NCI-H526 treated with DMSO at 0.1 percent for 48 hours (cell line): ENCODE data around the gene HOXC12.

ENCODE experiments used
- DNase-seq: peaks from one replicate; lab custom pipeline; 2025; lab: John Stamatoyannopoulos, UW

The HOXC12 gene

DNA sequence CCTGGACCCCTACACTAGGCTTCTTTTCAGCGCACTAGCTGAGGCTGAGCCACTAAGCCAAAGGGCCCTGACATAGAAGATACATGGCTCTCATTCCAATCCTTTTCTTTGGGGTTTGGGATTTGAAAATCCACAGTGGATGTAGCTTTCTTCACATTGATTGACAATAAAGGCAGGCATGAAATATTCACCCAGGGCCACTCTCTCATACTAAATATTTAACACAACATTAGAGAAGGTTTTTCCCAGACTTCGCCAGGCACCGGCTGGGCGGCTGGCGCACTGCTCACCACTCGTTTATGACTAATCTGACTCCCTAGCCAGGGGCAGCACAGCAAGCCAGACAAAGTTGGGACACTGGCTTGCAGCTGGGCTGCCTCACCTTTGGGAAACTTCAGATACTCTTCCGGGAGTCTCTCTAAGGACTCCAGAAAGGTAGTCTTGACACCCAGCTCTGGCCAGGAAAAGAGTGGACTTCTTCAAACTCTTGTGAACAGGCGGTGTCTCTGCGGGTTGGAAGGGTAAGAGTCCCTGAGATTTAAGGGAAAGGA lies 17.5 kb downstream of the HOXC12 start:
- DNase-seq: no peak

DNA sequence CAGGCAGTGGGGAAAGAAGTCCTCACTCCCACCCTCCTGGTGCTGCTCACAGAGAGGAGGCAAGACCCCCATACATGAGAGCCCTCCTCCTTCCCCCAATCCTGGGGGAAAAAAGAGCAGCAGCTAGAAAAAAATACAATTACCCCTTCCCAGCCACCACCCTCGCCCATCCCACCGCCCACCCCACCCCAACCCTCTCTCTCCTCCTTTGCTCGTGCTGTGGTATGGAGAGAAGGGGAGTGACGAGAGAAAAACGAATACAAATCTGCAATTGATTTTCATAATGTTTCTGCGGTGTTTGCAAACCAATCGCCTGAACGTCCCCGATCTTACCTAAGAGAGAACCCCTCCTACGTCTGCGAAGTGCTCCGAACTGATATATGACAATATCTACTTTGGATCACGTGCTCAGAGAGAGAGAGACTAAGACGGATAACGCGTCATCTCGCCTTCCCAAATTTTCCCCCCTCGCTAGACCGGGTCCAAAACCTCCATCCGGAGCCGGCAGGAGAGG lies 18.1 kb downstream of the HOXC12 start, which contains the start of gene HOXC11:
HOXC11 (plus strand) TSS at position 405 of the 514 bp plus-strand sequence. CDS start 116 bp downstream, outside the sequence.
- DNase-seq: no peak

DNA sequence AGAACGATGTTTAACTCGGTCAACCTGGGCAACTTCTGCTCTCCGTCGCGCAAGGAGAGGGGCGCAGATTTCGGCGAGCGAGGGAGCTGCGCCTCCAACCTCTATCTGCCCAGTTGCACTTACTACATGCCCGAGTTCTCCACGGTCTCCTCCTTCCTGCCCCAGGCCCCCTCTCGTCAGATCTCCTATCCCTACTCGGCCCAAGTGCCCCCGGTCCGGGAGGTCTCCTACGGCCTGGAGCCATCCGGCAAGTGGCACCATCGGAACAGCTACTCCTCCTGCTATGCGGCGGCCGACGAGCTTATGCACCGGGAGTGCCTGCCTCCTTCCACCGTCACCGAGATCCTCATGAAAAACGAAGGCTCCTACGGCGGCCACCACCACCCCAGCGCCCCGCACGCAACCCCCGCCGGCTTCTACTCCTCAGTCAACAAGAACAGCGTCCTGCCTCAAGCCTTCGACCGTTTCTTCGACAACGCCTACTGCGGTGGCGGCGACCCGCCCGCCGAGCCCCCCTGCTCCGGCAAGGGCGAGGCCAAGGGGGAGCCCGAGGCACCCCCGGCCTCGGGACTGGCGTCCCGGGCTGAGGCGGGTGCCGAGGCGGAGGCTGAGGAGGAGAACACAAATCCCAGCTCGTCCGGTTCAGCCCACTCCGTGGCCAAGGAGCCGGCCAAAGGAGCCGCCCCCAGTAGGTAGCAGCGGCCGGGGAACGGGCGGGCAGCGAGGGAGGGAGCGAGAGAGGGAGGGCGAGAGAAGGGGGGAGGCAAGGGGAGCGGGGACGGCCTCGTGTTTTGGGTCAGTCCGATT lies 18.7 kb downstream of the HOXC12 start:
- DNase-seq: no peak

DNA sequence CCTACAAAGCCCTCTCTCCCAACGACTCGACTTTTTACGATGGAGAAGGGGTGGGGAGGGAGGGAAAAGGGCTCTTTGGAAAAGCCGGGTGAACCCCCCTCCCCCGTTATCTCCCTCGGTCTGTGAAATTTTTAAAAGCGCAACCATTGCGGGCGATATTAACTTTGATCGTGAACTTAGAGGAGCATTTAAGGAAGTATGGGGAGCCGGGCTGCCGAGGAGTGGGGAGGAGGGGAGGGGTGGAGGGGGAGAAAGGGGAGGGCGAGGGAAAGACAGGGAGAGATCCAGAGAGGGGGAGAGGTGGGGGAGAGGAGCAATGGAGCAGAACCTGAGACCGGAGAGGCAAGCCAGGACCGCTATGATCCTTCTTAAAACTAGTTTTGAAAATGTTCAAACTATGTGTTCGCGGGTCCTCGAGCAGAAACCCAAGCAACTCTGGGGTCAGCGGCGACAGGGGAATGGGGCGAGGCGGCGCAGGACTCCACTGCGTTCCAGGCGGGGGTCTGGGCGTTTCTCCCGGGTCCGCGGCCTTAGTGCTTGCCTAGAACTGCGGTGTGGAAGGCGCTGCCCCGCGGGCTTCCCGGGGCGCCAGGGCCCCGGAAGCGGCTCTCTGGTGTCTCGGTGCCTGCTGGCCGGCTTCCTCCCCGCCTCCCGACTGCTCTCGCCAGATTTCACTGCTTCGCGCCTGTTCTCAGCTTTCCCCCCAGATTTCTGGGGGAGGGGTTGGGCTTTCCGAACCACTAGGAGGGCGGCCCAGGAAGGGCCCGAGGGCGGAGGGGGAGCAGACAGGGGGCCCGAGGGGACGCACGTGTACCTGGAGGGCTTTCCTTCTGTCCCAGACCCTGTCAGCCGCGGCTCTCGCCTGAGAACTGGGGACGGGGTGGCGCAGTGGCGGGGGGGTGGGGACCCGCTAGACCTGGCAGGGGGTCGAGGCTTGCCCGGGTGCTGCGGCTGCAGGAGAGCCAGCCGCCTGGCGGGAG lies 19.7 kb downstream of the HOXC12 start, which contains the start of gene HOTAIR:
HOTAIR (minus strand) TSS at position 871 of the 980 bp plus-strand sequence.
- no peak for DNase-seq

DNA sequence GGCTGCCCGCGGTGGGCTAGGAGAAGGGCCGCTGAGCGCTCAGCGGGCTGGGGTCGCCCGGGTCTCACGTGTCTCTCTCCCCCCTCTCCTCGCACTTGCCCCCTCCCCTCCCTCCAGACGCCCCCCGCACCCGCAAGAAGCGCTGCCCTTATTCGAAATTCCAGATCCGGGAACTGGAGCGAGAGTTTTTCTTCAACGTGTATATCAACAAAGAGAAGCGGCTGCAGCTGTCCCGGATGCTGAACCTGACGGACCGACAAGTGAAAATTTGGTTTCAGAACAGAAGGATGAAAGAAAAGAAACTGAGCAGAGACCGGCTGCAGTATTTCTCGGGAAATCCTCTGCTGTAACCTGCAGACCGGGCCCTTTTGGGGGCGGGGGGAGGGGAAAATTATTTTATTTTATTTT lies 20.4 kb downstream of the HOXC12 start:
- no peak for DNase-seq

DNA sequence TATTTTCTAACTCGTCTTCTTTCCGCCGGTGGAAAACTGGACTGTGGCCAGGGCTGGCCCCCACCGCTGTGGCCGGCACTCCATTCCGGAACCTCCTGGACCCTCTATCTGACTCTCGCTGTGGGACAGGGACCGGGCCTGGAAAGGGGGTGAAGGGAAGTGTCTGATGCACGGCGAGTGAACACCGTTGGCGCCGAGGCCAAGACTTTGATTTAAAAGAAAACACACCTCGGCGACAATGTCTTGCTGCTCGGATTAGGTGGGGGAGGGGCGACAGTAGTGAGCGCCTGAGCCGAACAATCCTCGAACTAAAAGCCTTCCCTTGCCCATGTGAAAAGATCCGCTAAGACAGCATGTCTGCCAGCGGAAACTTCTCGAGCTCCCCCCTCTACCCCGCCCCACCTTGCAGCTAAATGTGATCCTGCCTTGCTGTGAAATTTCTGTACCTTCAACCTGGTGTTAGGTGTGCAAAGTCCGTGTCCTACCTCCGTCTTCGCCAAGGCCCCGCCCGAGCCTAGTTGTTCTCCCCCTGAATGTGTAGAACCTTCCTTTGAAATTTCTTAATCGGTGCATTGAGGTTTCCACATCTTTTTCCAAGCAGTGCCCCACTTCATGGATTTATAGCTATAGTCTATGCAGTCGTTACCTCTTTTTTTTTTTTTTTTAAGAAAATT lies 20.9 kb downstream of the HOXC12 start:
- no peak for DNase-seq

DNA sequence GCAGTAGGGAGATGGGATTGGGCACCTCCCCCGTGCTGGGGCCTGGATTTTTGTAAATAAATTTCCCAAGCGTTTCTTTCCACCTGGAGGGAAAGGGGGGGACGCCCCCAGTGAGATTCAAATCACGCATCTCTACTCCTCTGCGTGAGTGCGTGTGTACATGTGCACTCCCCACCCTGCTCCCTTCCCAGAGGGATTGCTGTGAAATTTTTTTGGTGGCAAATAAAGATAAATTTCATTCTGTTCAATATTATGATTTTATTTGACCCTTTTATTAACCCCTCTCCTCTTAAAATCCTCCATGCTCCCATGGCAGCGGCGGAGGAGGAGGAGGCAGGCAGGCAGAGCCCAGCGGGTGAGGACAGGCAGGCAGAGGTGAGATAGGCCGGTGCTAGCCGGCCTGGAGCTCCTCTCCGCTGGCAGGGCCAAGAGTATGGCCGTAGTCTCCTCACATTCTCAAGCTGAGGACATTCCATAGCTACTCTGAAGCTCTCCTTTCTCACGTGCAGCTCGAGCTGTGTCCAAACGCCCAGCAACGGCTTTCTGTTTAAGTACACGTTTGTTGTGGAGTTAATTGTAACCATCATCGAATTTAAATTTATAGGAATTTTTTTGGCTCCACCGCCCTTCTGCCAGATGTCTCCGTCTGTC lies 21.6 kb downstream of the HOXC12 start:
- DNase-seq: no peak

DNA sequence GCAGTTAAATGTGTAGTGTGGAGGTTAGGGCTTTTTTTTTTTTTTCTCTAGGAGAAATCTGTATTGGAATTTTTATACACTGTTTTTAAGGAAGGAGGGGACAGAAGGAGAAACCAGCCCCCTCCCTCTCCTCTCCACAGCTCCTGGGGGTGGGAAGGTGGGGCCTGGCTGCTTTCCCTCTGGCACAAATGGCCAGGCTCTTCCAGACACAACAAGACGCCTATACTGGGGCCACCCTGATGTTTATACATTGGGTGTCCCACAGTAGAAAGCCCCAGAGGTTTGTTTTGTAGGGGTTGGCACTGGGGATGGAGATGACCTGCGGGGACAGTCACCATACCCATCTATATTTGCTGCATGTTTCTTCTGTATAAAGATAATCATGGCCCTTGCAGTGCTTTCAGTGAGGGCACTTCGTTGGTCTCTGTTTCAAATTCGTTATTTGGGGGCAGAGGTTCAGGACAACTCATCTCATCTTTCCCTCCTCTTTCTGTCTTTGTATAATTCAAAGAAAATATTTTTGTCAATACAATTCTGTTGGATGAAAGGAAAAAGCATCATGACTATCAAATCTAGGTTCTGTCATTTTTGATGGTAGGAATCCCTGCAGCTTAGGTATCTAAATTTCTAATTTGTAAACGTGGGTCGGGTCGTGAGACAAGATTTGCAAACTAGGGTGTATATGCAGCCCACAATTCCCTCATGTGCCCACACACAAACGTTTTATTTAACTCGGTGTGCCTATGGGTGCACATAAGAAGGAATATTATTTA lies 22.3 kb downstream of the HOXC12 start:
- DNase-seq: no peak

DNA sequence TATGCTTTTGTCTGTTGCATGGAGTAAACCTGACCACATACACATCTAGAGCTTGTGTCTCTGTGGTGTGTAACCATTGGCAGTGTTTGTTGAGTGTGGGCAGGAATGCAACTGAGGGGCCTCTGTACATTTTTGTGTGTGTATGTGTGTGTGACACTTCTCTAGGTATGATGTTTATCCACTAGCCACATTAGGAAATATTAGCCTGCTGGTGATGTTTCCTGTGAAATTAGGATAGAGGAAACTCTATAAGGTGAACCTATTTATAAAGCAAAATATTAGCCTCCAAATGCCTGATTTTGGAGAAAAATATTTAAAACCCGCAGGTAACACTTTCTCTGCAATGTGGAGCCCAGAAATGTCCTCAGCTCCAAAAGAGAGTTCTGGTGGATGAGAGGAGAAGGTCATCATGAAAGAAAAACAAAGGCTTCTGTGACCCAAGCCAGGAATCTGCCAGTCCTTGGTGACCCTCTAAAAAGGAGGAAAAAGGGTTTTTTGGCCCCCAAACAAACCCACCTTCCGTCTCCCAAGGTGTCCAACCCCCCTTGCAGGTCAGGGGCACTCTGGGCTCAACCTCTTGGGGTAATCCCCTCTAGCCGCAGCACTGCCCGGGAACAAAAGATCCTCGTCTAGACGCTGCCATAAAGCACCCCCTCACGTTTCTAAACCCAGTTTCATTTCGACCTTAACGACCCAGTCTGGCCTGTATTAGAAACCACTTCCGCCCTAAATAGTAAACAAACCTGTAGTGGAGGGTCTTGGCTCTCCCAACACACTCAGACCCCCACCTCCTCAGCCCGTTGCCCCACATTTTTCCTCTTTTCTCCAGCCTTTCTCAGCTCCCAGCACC lies 23.1 kb downstream of the HOXC12 start:
- no peak for DNase-seq

DNA sequence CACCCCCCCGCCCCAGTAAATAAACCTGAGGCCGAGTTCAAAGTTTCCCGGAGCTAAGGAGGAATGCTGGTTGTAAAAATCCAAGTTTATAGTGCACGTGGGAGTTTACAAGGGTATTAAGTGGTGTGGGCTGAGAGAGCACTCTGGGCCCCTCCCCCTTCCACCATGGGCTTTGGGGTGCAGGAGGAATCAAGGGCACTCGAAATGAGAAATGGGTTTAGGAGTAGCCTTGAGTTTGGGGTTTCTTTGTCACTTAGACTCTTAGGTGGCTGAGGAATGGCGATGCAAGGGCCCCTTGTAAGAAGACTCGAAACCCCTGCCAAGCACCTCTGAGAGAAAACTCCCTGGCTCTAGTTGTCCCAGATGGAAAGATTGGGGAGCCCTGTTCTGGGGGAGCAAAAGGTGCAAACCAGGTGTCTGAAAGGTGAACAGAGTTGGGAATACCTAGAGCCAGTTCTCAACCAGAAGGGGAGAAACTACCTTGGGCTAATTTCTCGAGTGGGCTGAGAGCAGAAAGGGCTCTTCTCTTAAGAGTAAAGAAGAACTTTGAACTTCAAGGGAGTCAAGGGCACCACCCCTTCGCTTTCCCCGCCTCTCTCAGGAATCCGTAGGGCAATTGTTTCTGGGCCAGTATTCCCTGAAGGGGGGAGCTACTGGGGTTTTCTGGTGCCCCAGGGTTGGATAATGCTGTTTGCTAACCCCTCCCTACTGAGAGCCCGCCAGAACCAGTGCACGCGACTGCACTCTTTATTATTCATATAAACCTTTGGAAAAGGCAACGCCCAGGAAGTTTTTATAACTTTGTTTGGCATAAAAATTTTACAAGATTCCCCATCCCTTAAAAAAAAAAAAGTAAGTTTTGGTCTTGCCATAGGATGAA lies 24.0 kb downstream of the HOXC12 start:
- DNase-seq: no peak

DNA sequence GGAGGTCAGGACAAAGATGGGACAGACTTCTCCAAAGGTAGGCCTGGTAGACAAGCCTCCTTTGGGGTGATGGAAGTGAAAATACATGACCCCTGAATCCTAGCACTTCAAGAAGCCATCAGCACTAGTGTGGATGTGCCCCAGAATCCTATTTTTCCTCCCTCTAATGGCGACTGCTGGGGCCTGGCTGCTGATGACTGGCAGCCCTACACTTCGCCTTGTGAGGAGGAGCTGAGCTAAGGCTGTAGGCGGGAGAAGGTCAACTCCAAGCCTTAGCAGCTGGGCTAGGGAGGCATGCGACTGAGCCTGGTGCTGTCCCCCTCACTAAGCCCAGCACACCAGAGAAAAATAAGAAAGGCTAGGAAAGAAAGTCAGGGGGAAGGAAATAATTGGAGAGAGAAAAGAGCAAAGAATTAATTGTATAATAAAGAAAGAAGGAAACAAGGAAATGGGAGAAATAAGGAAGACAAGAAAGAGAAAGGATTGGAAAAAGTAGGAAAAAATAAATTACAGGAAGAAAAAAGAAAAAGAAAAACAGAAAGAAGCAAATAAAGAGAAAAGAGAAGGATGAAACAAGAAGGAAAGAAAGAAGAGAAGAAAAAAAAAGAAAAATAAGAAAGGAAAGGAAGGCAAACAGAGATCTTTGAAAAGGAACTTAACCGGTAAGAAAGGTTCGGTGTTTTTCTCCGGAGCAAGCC lies 25.6 kb downstream of the HOXC12 start:
- DNase-seq: no peak

DNA sequence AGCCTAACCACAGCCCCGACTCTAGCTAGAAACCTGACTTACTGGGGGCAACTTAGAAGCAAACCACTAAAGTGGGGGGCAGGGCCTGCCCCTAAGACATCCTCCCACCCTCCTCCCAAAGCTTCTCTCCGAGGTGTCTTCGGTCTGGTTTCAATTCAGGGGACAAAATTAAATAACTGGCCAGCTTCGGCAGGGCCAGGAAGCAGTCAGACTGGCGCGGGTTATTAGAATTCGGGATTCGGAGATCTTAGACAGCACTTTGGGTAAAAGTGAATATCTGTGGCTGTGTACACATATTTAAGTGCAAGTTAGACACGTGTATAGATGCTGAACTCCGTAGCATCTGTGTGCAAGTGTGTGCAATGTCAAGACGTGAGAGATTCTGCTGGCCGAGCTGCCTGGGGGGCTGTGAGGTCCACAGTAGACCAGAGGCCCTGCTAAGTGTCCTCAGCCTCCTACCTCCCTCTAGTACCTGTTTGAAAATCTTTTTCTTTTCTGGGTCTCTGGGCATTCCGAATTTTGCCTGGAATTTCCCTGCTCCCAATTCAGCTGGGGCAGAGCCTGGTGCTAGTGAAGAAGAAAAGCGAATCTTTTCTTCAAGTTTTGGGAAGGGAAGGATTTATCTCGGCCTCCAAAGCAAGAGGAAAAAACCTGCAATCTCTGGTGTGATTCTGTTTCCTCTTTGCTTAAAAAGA lies 26.2 kb downstream of the HOXC12 start:
- DNase-seq: no peak

DNA sequence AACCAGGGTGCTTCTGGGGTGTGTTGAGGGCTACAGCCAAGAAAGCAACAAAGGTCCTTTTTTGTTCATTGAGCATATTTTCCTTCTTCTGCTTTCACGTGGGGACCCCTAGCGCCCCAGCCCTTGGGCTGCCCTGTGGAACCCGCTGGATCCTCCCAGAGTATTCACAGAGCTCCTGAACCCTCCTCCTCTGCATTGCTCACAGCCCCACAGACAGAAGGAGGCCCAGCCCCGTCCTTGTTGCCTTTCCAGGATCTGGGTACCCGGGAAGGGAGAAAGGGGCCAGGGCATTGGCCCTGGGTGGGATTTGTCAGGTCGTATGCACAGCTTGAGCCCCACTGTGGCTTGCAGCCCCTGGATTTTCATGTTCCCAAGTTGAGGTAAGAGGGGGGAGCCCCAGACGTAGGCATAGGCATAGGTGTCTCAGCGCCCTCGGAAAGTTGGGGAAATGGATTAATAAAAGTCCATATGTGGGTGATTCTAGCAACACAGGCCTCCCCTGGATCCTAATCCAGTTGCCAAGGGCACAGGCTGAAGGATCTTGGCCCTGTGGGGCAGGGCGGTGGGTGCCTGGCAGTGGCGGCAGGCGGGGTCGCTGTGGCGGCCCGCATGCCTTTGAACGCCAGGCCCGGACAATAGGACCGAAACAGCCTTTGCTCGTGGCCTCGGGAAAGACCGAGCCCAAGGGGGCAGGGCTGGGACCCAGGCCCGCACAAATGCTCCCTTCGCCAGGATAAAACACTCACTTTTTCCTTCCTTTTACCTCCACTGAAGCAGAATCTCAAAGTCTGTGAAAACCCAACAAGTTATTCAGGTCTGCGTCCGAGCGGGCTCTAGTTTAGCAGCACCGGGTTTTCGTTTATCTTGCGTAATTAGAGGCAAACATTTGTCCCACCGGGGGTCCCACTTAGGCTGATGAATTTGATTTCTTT lies 27.2 kb downstream of the HOXC12 start:
- DNase-seq: no peak

DNA sequence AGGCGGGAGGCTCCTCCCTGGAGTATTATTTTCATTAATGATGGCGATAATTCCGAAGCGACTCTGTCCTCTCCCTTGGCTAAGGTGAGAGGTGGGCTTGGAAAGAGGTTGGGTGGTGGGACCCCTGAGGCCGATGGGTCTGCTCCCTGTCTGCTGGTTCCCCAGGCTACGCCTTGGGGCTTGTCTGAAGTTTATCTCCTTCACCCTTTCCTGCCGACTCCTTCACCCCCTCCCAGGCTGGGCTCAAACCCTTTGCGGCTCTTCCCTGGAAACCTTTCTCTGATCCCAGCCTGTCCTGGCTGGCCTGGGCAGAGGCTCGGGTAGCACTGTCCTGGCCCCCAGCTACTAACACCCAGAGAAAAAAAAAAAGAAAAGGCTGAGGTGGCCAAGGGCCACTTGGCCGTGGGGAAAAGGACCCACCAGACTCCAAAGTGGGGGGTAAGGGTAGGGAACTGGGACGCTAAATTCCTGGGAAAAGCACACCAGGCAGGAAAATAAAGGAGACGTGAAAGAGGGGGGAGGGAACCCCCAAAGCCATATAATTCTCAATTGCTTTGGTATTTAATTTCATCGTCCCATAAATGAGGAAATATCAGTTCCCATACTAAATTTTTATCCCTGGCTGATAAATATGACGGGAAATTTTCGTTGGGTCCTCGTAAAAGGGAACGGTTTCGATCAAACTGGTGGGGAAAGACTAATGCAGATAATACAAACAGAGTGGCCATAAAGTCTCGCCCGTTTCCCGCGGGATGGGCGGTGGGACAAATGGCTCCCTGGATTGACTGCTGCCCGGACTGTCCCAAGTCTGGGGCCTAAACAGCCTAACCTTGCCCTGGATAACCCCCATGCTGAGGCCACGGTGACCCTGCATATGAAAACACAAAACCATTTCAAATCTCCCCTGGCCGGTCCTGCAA lies 28.2 kb downstream of the HOXC12 start:
- DNase-seq: no peak

DNA sequence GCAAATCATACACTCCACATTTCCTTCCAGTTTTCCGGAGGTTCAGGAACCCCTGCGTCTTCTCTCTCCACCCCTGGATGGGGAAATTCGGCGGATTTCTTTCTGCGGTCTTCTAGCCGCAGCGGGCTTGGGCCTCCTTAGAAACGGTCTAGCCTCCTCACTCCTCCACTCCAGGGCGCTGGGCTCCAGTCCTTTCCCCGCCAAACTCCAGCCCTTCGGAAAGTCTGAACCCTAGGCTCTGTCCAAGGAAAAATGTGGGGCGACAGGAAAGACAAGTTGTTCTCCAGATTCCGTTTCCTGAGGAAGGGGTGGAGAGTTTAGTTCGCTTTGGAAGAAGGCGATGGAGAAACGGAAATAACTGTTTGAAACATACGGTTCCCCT lies 28.9 kb downstream of the HOXC12 start:
- no peak for DNase-seq
